Upper lobe of left lung (tissue), 6 donors: Measurements from ENCODE around the gene PRELID1. TPM values are rescaled to one million over a fixed set of nuclear protein-coding genes. Genes with fewer than 3 reads are reported as not detected.

Experiments used
- total RNA-seq, 6 donors: library from RNA; depleted of rRNA in 4 of 6; stranded (reverse); fragments of >200 nt in 4 of 6; gene quantifications; one replicate each; pipeline versions ENCODE4 v1.1.0 to v1.2.1, GENCODE V29; 2016 to 2021
- donor health status: DM: no; HTN: no; CAD: no; lungs with moderate emphysema.
- donor health status: DM: no; HTN: yes; CAD: no; lungs with severe emphysema.

The PRELID1 gene
- total RNA-seq, 6 donors from 2014 or later, result 45.1 to 132 (median 86.8) TPM

Other genes starting within 250 kb of the PRELID1 start
- 100 to 1,000 TPM in 3 of 6 donors, 10 to 100 TPM in 3; 14.8 to 175 (median 87.1) TPM for gene FGFR4, start 216.9 kb upstream of the PRELID1 start, total RNA-seq
- gene NSD1, start 170.0 kb upstream of the PRELID1 start, total RNA-seq, result 10 to 100 TPM; 33.0 to 69.1 (median 55.7) TPM
- gene RAB24, start 80 bp upstream of the PRELID1 start, total RNA-seq, result 10 to 100 TPM; 26.8 to 92.2 (median 50.3) TPM
- gene MXD3, start 8.1 kb downstream of the PRELID1 start, total RNA-seq, result 10 to 100 TPM in 4 of 6 donors, 1 to 10 TPM in 2; 8.8 to 29.5 (median 13.6) TPM
- 100 to 1,000 TPM; 134 to 263 (median 177) TPM for gene LMAN2, start 47.9 kb downstream of the PRELID1 start, total RNA-seq
- gene RGS14, start 54.1 kb downstream of the PRELID1 start, total RNA-seq, result 10 to 100 TPM; 11.9 to 39.1 (median 26.6) TPM
- gene SLC34A1, start 80.6 kb downstream of the PRELID1 start, total RNA-seq, result not detected
- not detected for gene PFN3, start 96.9 kb downstream of the PRELID1 start, total RNA-seq
- 1 to 10 TPM in 4 of 6 donors, under 1 TPM in 1, not detected in 1; 0.91 to 7.8 (median 2.1) TPM for gene F12, start 105.8 kb downstream of the PRELID1 start, total RNA-seq
- 10 to 100 TPM; 26.8 to 85.9 (median 56.6) TPM for gene GRK6, start 122.9 kb downstream of the PRELID1 start, total RNA-seq
- gene PRR7, start 143.0 kb downstream of the PRELID1 start, total RNA-seq, result 1 to 10 TPM; 1.6 to 9.2 (median 3.4) TPM
- gene DBN1, start 169.8 kb downstream of the PRELID1 start, total RNA-seq, result 10 to 100 TPM; 17.0 to 55.6 (median 30.1) TPM
- gene PDLIM7, start 193.8 kb downstream of the PRELID1 start, total RNA-seq, result 100 to 1,000 TPM in 1 of 6 donors, 10 to 100 TPM in 5; 32.0 to 142 (median 75.8) TPM
- 100 to 1,000 TPM in 1 of 6 donors, 10 to 100 TPM in 5; 17.4 to 113 (median 75.9) TPM for gene DOK3, start 206.0 kb downstream of the PRELID1 start, total RNA-seq
- 100 to 1,000 TPM in 2 of 6 donors, 10 to 100 TPM in 4; 82.0 to 150 (median 91.9) TPM for gene DDX41, start 213.2 kb downstream of the PRELID1 start, total RNA-seq